Stimulated activated CD4-positive, alpha-beta T cell treated with anti-CD3 and anti-CD28 coated beads, Interleukin-2, amount 100 ng/mL, for 24 hours (primary cell): ENCODE measurements around the gene TDRD9.
A peak's percentile ranks its signal among the peaks of the same experiment; 100 is the strongest.
"Not testable (repeated sequence)": the region's sequence is repeated elsewhere in the genome, so short reads cannot be mapped to it uniquely, and the experiment has no call there.

ENCODE experiments used
- DNase-seq, 2 donors: peaks; one replicate each; pipeline ENCODE4 v3.0.0-alpha.2; 2020

TDRD9 gene, protein sequence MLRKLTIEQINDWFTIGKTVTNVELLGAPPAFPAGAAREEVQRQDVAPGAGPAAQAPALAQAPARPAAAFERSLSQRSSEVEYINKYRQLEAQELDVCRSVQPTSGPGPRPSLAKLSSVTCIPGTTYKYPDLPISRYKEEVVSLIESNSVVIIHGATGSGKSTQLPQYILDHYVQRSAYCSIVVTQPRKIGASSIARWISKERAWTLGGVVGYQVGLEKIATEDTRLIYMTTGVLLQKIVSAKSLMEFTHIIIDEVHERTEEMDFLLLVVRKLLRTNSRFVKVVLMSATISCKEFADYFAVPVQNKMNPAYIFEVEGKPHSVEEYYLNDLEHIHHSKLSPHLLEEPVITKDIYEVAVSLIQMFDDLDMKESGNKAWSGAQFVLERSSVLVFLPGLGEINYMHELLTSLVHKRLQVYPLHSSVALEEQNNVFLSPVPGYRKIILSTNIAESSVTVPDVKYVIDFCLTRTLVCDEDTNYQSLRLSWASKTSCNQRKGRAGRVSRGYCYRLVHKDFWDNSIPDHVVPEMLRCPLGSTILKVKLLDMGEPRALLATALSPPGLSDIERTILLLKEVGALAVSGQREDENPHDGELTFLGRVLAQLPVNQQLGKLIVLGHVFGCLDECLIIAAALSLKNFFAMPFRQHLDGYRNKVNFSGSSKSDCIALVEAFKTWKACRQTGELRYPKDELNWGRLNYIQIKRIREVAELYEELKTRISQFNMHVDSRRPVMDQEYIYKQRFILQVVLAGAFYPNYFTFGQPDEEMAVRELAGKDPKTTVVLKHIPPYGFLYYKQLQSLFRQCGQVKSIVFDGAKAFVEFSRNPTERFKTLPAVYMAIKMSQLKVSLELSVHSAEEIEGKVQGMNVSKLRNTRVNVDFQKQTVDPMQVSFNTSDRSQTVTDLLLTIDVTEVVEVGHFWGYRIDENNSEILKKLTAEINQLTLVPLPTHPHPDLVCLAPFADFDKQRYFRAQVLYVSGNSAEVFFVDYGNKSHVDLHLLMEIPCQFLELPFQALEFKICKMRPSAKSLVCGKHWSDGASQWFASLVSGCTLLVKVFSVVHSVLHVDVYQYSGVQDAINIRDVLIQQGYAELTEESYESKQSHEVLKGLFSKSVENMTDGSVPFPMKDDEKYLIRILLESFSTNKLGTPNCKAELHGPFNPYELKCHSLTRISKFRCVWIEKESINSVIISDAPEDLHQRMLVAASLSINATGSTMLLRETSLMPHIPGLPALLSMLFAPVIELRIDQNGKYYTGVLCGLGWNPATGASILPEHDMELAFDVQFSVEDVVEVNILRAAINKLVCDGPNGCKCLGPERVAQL (N-terminal part only)

GRCh38 chr14:103928011-103928890 is at the start of gene TDRD9:
TDRD9 (plus strand) TSS chr14:103928456; CDS start chr14:103928510, 54 bp downstream.
- peak in 1 of 2 donors; percentile 14 for DNase-seq

DNA sequence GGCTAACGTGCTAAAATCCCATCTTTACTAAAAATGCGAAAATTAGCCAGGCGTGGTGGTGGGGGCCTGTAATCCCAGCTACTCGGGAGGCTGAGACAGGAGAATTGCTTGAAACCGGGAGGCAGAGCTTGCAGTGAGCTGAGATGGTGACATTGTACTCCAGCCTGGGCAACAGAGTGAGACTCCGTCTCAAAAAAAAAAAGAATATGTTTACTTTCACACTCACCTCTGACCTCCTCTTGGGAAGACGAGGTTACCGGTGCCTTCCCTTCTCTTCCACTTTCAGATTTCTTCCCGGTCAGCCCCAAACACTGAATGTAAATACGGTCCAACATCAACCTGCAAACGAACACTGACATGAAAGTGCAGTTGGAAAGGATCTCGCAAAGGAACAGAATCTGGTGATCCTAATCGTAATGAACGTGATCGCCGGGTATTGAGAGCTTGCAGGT is 49.1 kb upstream of the TDRD9 start:
- no peak for DNase-seq

- peak in 1 of 2 donors; percentile 15 for DNase-seq
These were observed 48.5 kb upstream of the TDRD9 start for GRCh38 chr14:103879570-103880347.

DNA sequence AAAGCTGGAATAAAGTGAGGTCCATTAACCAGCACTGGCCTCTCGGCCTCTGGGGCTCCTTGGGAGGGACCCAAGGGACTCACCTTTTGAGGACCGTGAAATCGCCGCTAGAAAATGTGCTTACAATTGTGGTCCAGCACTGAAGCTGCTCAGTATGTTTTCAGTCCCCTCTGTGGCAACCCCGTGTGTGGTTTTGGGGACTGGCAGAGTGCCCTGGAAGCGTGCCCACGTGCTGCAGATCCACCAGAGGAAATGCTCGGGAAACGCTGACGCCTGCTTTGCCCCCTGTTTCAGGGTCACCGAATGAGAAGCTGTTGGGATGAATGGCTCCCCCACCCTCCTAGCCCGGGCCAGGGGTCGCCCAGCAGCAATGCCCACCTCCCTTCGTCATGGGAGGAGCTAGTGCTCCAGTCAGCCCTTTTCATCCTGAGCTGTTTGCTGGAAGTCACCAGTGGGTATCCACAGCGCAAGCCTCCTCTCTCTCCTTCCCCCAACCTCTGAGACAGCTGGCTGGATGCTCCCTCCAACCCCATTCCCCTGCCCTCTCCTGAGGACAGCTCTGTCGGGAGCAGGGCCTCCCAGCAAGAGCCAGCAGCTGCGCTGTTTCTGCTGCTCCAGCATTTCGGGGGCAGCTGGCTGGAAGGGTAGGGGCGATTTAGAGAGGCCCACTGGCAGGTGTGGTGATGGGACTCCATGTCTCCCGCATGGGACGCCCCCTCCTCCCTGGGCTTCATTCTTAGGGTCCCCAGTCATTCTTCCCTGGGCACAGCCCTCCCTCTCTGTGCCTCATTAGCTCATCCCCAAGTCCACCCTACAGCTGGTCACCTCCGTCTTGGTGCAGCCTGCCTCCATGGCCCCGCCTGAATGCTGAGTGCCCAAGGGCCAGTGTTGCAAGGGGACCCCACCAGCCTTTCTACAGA is 47.6 kb upstream of the TDRD9 start:
- peak in 1 of 2 donors; percentile 22 for DNase-seq

- DNase-seq = no peak
These were observed 46.7 kb upstream of the TDRD9 start for GRCh38 chr14:103881268-103882201.

DNA sequence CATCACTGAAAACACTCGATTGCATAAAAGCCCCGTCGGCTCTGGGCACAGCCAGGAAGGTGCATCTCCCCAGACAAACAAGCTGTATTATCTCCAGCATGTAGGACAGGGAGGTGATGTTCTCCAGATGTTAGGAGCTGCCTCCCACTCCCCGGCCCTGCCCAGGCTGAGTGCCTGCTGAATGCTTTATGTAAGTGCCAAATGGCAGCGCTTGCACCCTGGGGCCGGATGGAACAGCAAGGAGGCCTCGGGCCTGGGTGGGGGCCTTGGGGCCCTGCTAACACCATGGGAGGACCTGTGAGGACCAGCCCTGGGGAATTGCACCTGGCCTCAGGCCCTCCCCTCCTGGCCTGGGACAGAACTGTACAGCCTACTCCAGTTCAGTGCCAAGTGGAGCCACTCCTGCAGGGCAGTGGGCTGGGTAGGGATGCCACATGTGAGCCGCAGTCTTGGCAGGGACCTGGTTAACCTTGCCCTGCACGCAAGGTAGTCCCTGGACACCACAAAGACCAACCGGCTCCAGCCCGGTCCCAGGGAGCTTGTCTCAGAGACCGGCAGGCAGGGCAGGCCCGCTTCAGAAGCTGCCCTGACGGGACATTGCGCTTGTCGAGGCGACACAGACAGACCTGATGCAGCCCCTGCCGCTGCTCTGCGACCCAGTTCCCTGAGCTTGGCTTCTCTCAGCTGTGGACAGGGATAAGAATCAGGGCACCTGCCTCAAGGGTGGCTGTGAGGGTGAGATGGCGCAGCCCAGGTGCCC is 45.6 kb upstream of the TDRD9 start:
- DNase-seq = no peak

GRCh38 chr14:103883263-103883523 is 45.1 kb upstream of the TDRD9 start:
- no peak for DNase-seq

DNA sequence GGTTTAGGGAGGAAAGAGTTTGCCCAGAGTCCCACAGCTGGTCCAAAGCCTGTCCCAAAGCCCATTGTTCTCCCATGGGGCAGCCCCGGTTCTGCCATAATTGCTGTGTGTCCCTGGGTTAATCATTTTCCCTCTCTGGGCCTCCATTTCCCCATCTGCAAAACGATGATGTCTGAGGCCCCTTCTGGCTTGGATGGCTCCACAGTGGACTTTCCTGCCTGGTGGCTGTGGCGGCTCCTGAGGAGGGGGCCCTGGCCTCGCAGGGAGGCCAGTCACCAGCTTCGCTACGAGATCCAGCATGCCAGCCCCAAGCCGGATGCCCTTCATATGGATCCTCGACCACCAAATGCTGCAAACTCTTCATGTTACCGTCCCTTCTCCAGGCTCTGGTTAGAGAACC is 43.4 kb upstream of the TDRD9 start:
- no peak for DNase-seq

GRCh38 chr14:103885509-103885932 is 42.7 kb upstream of the TDRD9 start:
- DNase-seq = no peak

GRCh38 chr14:103886304-103887169 is 41.7 kb upstream of the TDRD9 start:
- no peak for DNase-seq

GRCh38 chr14:103887170-103887501 is 41.1 kb upstream of the TDRD9 start:
- no peak for DNase-seq

- no peak for DNase-seq
These were observed 40.6 kb upstream of the TDRD9 start for GRCh38 chr14:103887557-103888115.

DNA sequence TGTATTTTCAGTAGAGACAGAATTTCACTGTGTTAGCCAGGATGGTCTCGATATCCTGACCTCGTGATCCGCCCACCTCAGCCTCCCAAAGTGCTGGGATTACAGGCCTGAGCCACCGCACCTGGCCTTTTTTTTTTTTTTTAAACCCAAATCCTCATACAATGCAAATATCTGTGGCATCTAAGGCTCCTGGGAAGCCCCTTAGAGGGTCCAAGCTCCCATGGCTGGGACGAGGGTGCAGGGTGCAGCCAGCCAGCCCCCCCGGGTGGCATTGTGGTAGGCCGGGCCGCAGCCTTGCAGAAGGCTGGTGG is 39.3 kb upstream of the TDRD9 start:
- DNase-seq = not testable (repeated sequence)

- no peak for DNase-seq
These were observed 38.8 kb upstream of the TDRD9 start for GRCh38 chr14:103889313-103890051.

- no peak for DNase-seq
These were observed 38.2 kb upstream of the TDRD9 start for GRCh38 chr14:103890052-103890371.
